Tibial artery (tissue), 4 donors: ENCODE results near the gene FBXO42.

Source experiments
- DNase-seq, 2 donors: peaks; one replicate each; pipeline ENCODE4 v3.0.0-alpha.2; 2019
- H3K27ac ChIP-seq, 2 donors: fragments of 200-600 bp; sonication (generic) in 1 of 2; 1 replicate in 1 of 2; 2 replicates in 1 of 2; pipeline ENCODE4 v1.5.1; 2018 to 2019; ENCODE audit warnings: mild to moderate bottlenecking in 1 of 2
- H3K27me3 ChIP-seq, 2 donors: fragments of 200-600 bp; sonication (generic) in 1 of 2; one replicate each; pipeline versions ENCODE4 v1.5.1 to v1.6.0; 2016 to 2019
- H3K36me3 ChIP-seq, 3 donors: fragments of 200-600 bp; sonication (generic) in 2 of 3; one replicate each; pipeline ENCODE4 v1.5.1; 2016 to 2019; ENCODE audit warnings: mild to moderate bottlenecking in 2 of 3
- H3K4me1 ChIP-seq, 4 donors: fragments of 200-600 bp; sonication (generic) in 2 of 4; 1 replicate in 3 of 4; 2 replicates in 1 of 4; pipeline ENCODE4 v1.5.1; 2016 to 2019
- H3K4me3 ChIP-seq, 2 donors: fragments of 200-600 bp; sonication (generic) in 1 of 2; 1 replicate in 1 of 2; 2 replicates in 1 of 2; pipeline ENCODE4 v1.5.1; 2018 to 2019; ENCODE audit warnings: mild to moderate bottlenecking in 2 of 2
- H3K9me3 ChIP-seq, 3 donors: fragments of 200-600 bp; sonication (generic) in 1 of 3; one replicate each; pipeline ENCODE4 v1.5.1; 2016 to 2019
- intact Hi-C: fragments of 100-400 bp; cut with DNase I; formaldehyde crosslinking; loops from one replicate; pipeline ENCODE4 v1.15.0; 2023; ENCODE audit warnings: low total_unique reads
- TF ChIP-seq, protein P1 (sequence below), 2 experiments: fragments of 200-600 bp in 1 of 2; fragments of 450-650 bp in 1 of 2; IDR thresholded peaks; one replicate each; pipeline ENCODE4 v1.5.1; 2017 to 2019; ENCODE audit warnings: antibody characterized with exemption in 2 of 2, mild to moderate bottlenecking in 1 of 2, moderate library complexity in 1 of 2

Gene FBXO42

DNA sequence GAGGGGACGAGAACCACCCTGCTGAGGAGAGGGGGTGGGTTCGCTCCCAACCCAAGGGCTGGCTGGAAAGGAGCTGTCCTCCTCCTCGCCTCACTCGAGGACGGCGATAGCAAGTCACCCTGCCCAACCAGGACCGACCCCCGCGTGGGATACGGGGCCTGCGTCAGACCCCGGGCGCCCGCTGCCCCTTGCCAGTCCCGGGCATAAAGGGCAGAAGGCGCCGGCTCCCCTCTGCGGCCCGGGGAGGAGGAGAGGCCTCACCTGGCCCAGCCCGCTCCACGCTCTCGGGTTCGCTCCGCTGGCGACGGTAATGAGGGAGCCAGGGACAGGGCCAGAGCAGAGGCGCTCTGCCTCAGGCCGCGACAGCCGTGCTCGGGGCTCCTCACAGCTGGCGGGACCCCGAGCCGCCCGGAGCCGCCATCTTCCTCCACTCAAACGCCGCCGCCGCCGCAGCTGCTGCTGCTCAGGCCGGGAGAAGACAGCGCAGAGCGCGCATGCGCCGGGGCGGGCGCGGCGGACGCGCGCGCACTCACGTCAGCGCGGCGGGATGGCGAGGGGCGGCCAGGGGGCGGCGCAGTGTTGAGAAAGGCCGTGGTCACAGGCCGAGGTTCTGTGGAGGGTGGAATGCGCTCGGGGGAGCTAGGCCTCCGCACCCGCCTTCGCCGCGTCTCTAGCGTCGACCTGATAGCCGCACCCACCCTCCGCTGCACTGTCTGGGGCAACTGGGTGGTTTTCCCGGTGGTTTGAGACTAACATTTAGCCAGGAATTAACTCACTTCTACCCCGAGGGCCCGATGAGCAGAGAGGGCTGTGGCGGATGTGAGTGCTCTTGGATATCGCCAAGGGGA lies at the start of gene FBXO42:
Gene FBXO42 (minus strand): TSS at position 487 of the 848 bp plus-strand sequence. CDS start 37,062 bp downstream, outside the sequence.
- no peaks in the 10 kb centered on the region for H3K9me3 ChIP-seq
- H3K36me3 ChIP-seq = no peaks in the 10 kb centered on the region
- TF ChIP-seq, protein P1, sequence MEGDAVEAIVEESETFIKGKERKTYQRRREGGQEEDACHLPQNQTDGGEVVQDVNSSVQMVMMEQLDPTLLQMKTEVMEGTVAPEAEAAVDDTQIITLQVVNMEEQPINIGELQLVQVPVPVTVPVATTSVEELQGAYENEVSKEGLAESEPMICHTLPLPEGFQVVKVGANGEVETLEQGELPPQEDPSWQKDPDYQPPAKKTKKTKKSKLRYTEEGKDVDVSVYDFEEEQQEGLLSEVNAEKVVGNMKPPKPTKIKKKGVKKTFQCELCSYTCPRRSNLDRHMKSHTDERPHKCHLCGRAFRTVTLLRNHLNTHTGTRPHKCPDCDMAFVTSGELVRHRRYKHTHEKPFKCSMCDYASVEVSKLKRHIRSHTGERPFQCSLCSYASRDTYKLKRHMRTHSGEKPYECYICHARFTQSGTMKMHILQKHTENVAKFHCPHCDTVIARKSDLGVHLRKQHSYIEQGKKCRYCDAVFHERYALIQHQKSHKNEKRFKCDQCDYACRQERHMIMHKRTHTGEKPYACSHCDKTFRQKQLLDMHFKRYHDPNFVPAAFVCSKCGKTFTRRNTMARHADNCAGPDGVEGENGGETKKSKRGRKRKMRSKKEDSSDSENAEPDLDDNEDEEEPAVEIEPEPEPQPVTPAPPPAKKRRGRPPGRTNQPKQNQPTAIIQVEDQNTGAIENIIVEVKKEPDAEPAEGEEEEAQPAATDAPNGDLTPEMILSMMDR (IDR thresholded peaks at IDR 0.05) = peak; percentile 21 to 39
- no peaks in the 10 kb centered on the region for H3K27me3 ChIP-seq
- peak; percentile 89 to 95 for DNase-seq
- peak within 1 kb of the TSS; percentile 68 to 86 for H3K4me3 ChIP-seq
- peak within 1 kb of the TSS; percentile 87 to 91 for H3K27ac ChIP-seq
- H3K4me1 ChIP-seq = peaks cover 0 to 54% (median 23%) of the 10 kb centered on the region in 4 donors
- intact Hi-C loops = loop anchor here (5.0 to 10.0 kb wide), 2 partner anchors 57 to 105 kb away; no protein-coding TSS in a partner anchor

DNA sequence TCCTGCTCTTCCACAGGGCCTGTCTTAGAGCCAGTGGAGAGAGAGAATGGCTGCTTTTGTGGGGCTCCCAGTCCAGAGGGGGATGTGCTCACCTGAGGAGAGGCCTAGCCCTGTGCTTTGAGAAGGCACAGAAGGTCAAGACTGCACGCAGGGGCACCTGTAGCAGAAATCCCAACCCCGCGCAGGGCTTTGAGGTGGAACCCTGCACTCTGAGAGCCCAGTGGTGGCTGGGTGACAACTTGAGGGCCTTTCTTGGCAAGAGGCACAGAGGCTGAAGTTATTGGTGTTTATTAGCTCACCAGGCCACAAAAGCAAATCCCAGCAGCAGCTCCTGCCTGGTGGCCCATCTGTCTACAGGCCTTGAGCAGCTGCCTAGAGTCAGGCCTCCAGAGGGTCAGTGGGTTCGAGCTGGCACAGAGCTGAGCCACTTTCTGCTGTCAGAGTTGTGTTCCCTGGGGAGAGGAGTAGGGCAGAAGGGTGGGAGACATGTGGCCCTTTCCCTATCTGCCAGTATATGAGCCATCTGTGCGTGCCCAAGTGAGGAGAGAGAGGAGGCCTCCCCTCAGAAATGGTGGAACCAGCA lies 46.2 kb upstream of the FBXO42 start:
- Histone ChIP-seq H3K36me3 (peaks cover 31 to 71% (median 61%) of the 10 kb centered on the region in 3 donors), H3K4me3 (no peak overlapping the region), H3K27me3 (no peaks in the 10 kb centered on the region), H3K4me1 (peaks cover 0 to 20% (median 12%) of the 10 kb centered on the region in 4 donors), H3K9me3 (no peaks in the 10 kb centered on the region), H3K27ac (no peak overlapping the region)
- TF ChIP-seq, protein P1 (IDR thresholded peaks at IDR 0.05) = no peak
- no peak for DNase-seq
- intact Hi-C loops = no loop called here

DNA sequence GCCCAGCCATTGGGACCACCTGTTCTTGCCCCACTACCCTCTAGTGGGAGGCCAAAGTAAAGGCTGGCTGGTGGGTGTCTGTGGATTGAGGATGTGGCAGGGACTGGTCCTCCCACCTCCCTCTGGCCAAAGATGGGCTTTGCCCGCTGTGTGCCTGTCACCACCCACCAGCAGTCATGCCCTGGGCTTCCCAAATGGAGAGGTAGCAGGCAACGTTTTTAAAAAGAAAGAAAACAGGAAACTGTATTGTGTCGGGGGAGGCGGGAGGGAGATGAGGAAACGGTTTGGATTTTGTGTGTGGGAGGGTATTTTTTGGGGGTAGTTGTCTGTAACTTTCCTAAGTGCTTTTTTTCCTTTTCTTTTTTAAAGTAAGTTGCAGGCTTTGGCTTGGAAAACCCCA lies 44.8 kb upstream of the FBXO42 start:
- TF ChIP-seq, protein P1 (IDR thresholded peaks at IDR 0.05) = no peak
- intact Hi-C loops = no loop called here
- no peaks in the 10 kb centered on the region for H3K27me3 ChIP-seq
- no peaks in the 10 kb centered on the region for H3K9me3 ChIP-seq
- DNase-seq = no peak
- H3K36me3 ChIP-seq = peaks cover 31 to 74% (median 64%) of the 10 kb centered on the region in 3 donors
- H3K27ac ChIP-seq = no peak overlapping the region
- H3K4me3 ChIP-seq = no peak overlapping the region
- H3K4me1 ChIP-seq = peaks cover 0 to 33% (median 24%) of the 10 kb centered on the region in 4 donors

DNA sequence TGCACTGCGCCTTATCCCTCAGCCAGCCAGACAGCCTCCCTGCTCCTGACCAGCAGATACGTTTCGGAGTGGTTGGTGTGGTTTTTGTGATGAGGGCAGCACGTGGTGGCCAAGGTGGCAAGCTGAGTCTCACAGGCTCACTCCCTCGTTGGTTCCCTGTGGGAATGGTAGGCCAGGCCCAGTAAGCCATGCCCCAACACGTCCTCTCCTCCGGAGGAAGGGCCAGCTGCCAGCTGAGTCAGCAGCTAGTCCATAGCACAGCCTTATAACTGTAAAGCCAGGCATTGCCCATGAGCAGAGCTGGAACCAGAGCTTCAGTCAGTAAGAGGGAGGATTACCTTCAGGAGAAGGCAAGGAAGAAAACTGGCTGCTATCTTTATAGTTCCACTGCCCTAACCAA lies 44.3 kb upstream of the FBXO42 start:
- Histone ChIP-seq H3K27me3 (no peaks in the 10 kb centered on the region), H3K9me3 (no peaks in the 10 kb centered on the region), H3K4me3 (no peak overlapping the region), H3K4me1 (peaks cover 0 to 39% (median 29%) of the 10 kb centered on the region in 4 donors), H3K36me3 (peaks cover 31 to 74% (median 64%) of the 10 kb centered on the region in 3 donors), H3K27ac (no peak overlapping the region)
- TF ChIP-seq, protein P1 (IDR thresholded peaks at IDR 0.05) = no peak
- peak in 1 of 2 donors; percentile 37 for DNase-seq
- intact Hi-C loops = no loop called here

DNA sequence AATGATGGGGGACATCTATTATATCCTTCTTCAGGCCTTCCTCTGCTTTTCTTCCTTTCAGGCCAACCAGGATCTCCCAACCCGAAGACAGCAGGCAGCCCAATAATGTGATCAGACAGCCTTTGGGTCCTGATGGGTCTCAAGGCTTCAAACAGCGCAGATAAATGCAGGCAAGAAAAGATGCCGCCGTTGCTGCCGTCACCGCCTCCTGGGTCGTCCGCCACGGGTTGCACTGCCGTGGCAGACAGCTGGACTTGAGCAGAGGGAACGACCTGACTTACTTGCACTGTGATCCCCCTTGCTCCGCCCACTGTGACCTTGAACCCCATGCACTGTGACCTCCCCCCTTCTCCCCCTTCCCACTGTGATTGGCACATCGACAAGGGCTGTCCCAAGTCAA lies 42.7 kb upstream of the FBXO42 start:
- no peaks in the 10 kb centered on the region for H3K9me3 ChIP-seq
- H3K27ac ChIP-seq = no peak overlapping the region
- intact Hi-C loops = no loop called here
- DNase-seq = no peak
- H3K36me3 ChIP-seq = peaks cover 31 to 68% (median 64%) of the 10 kb centered on the region in 3 donors
- TF ChIP-seq, protein P1 (IDR thresholded peaks at IDR 0.05) = no peak
- H3K4me3 ChIP-seq = no peak overlapping the region
- H3K27me3 ChIP-seq = no peaks in the 10 kb centered on the region
- peaks cover 0 to 55% (median 34%) of the 10 kb centered on the region in 4 donors for H3K4me1 ChIP-seq
